GM12892 (cell line): ENCODE data around the gene ACKR4.

Experiments
- POLR2A ChIP-seq: IDR thresholded peaks from 2 replicates; pipeline ENCODE4 v1.6.1; 2011; ENCODE audit warnings: low read depth, low read length, control low read depth
- POLR2AphosphoS5 ChIP-seq: IDR thresholded peaks from 2 replicates; pipeline ENCODE4 v1.6.1; 2011; ENCODE audit warnings: low read depth, low read length, control low read depth

- TF ChIP-seq POLR2A (no peak), POLR2AphosphoS5 (no peak)
These were observed at the start of gene ACKR4 for GRCh38 chr3:132596816-132597433.
